Neural cell (in vitro differentiated cells): Measurements from ENCODE around the gene SETBP1.
A peak's percentile ranks its signal among the peaks of the same experiment; 100 is the strongest.

ENCODE experiments used
- CTCF ChIP-seq: fragments of 450-650 bp; IDR thresholded peaks from 2 replicates; pipeline ENCODE4 v1.5.1; 2014; ENCODE audit warnings: antibody characterized with exemption, mild to moderate bottlenecking, moderate library complexity; ENCODE audit not compliant: poor library complexity, severe bottlenecking
- MXI1 ChIP-seq: fragments of 450-650 bp; conservative IDR thresholded peaks from 2 replicates; pipeline ENCODE4 v1.6.1; 2014; ENCODE audit warnings: antibody characterized with exemption, mild to moderate bottlenecking; ENCODE audit not compliant: poor library complexity, severe bottlenecking
- TF ChIP-seq, protein P1 (sequence below): IDR thresholded peaks from 2 replicates; pipeline ENCODE4 v1.6.1; 2012; ENCODE audit warnings: borderline replicate concordance

- peak; percentile 36 for TF ChIP-seq MXI1
- TF ChIP-seq, protein P1, sequence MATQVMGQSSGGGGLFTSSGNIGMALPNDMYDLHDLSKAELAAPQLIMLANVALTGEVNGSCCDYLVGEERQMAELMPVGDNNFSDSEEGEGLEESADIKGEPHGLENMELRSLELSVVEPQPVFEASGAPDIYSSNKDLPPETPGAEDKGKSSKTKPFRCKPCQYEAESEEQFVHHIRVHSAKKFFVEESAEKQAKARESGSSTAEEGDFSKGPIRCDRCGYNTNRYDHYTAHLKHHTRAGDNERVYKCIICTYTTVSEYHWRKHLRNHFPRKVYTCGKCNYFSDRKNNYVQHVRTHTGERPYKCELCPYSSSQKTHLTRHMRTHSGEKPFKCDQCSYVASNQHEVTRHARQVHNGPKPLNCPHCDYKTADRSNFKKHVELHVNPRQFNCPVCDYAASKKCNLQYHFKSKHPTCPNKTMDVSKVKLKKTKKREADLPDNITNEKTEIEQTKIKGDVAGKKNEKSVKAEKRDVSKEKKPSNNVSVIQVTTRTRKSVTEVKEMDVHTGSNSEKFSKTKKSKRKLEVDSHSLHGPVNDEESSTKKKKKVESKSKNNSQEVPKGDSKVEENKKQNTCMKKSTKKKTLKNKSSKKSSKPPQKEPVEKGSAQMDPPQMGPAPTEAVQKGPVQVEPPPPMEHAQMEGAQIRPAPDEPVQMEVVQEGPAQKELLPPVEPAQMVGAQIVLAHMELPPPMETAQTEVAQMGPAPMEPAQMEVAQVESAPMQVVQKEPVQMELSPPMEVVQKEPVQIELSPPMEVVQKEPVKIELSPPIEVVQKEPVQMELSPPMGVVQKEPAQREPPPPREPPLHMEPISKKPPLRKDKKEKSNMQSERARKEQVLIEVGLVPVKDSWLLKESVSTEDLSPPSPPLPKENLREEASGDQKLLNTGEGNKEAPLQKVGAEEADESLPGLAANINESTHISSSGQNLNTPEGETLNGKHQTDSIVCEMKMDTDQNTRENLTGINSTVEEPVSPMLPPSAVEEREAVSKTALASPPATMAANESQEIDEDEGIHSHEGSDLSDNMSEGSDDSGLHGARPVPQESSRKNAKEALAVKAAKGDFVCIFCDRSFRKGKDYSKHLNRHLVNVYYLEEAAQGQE = peak; percentile 67
- TF ChIP-seq CTCF = peak; percentile 76
These were observed 1.4 kb upstream of the SETBP1 start for GRCh38 chr18:44679056-44679913.
